Measurements from ENCODE around the gene TIAL1.
"Not testable (repeated sequence)": the region's sequence is repeated elsewhere in the genome, so short reads cannot be mapped to it uniquely, and the experiment has no call there.

- not testable (repeated sequence) for TF ChIP-seq POU2F2 (IDR thresholded peaks at IDR 0.05; ENCODE audit: borderline replicate concordance, low read depth, low read length); POLR2AphosphoS5 (IDR thresholded peaks at IDR 0.05; ENCODE audit: low read length); RCOR1 (conservative IDR thresholded peaks at IDR 0.05; ENCODE audit: low read depth, low read length); GABPA (IDR thresholded peaks at IDR 0.05; ENCODE audit: low read depth); CBX5 (IDR thresholded peaks at IDR 0.05; ENCODE audit: low read depth); PRDM15 (CRISPR knock-in tag; IDR thresholded peaks at IDR 0.05); SMC3 (IDR thresholded peaks at IDR 0.05; ENCODE audit: borderline replicate concordance, low read length); NFYB (IDR thresholded peaks at IDR 0.05; ENCODE audit: insufficient read depth, low read depth, low read length); NBN (IDR thresholded peaks at IDR 0.05); PBX3 (IDR thresholded peaks at IDR 0.05; ENCODE audit: insufficient replicate concordance, low read depth, low read length); CTCF (IDR thresholded peaks at IDR 0.05 in 2 of 3, conservative IDR thresholded peaks at IDR 0.05 in 1 of 3; ENCODE audit: control insufficient read depth in 2 of 3, extremely low read depth in 1 of 3, insufficient read depth in 1 of 3, low read depth in 3 of 3, low read length in 3 of 3)
These were observed 40.7 kb downstream of the TIAL1 start for GRCh38 chr10:119556081-119556480.
